Tibial nerve (tissue), 4 donors: ENCODE results near the gene GALK1. TPM values are rescaled to one million over a fixed set of nuclear protein-coding genes. Genes with fewer than 3 reads are reported as not detected.

Source experiments
- DNase-seq, 2 donors: peaks; one replicate each; pipeline ENCODE4 v3.0.0-alpha.2; 2019; ENCODE audit warnings: low spot score in 2 of 2
- H3K27ac ChIP-seq, 4 donors: fragments of 200-600 bp; sonication (generic) in 3 of 4; one replicate each; pipeline ENCODE4 v1.5.1; 2017 to 2019; ENCODE audit warnings: mild to moderate bottlenecking in 1 of 4
- H3K27me3 ChIP-seq, 2 donors: fragments of 200-600 bp; sonication (generic) in 1 of 2; one replicate each; pipeline versions ENCODE4 v1.5.1 to v1.6.0; 2017 to 2019
- H3K36me3 ChIP-seq, 3 donors: fragments of 200-600 bp; sonication (generic); one replicate each; pipeline ENCODE4 v1.5.1; 2018 to 2019
- H3K4me1 ChIP-seq, 4 donors: fragments of 200-600 bp; sonication (generic) in 3 of 4; one replicate each; pipeline ENCODE4 v1.5.1; 2017 to 2019
- H3K4me3 ChIP-seq, 4 donors: fragments of 200-600 bp; sonication (generic) in 3 of 4; one replicate each; pipeline ENCODE4 v1.5.1; 2017 to 2019; ENCODE audit warnings: mild to moderate bottlenecking in 1 of 4, moderate library complexity in 1 of 4
- H3K9me3 ChIP-seq, 4 donors: fragments of 200-600 bp; sonication (generic) in 3 of 4; one replicate each; pipeline ENCODE4 v1.5.1; 2017 to 2019
- CTCF ChIP-seq, 5 experiments: fragments of 200-600 bp in 3 of 5; fragments of 450-650 bp in 2 of 5; sonication (generic) in 3 of 5; IDR thresholded peaks; one replicate each; pipeline ENCODE4 v1.5.1; 2016 to 2019; ENCODE audit warnings: antibody characterized with exemption in 5 of 5, mild to moderate bottlenecking in 3 of 5, moderate library complexity in 2 of 5
- EP300 ChIP-seq, 2 donors: sonication (generic); formaldehyde crosslinking; IDR thresholded peaks; one replicate each; pipeline ENCODE4 v1.6.1; 2017; ENCODE audit warnings: antibody characterized with exemption in 2 of 2, mild to moderate bottlenecking in 1 of 2
- POLR2A ChIP-seq, 2 donors: fragments of 450-650 bp; IDR thresholded peaks; one replicate each; pipeline ENCODE4 v1.6.1; 2017; ENCODE audit warnings: antibody characterized with exemption in 2 of 2, mild to moderate bottlenecking in 2 of 2, moderate library complexity in 2 of 2
- WGBS, 2 donors: methylation state at CpG; one replicate each; pipeline ENCODE4 v1.1.5; 2018; 5-methylcytosine and 5-hydroxymethylcytosine counted together
- total RNA-seq, 4 donors: library from RNA; depleted of rRNA; stranded (reverse); fragments of >200 nt; gene quantifications; one replicate each; pipeline ENCODE4 v1.1.0, GENCODE V29; 2016

The GALK1 gene
- total RNA-seq, 4 donors from 2014 or later = 54.5 to 57.5 (median 55.6) TPM

- no peak for TF ChIP-seq EP300 (IDR thresholded peaks at IDR 0.05)
- TF ChIP-seq POLR2A (IDR thresholded peaks at IDR 0.05) = no peak
- no peak for TF ChIP-seq CTCF (IDR thresholded peaks at IDR 0.05)
- 72 to 86% methylated on average over 3 of the region's 3 CpGs for WGBS, 2 donors
- peaks cover 0 to 10% (median 0%) of the 10 kb centered on the region in 3 donors for H3K36me3 ChIP-seq
- peaks cover 0 to 34% (median under 1%) of the 10 kb centered on the region in 4 donors for H3K4me1 ChIP-seq
- no peak overlapping the region for H3K4me3 ChIP-seq
- H3K27ac ChIP-seq = no peak overlapping the region
- H3K9me3 ChIP-seq = no peaks in the 10 kb centered on the region
- H3K27me3 ChIP-seq = no peaks in the 10 kb centered on the region
- peak in 1 of 2 donors; percentile 4 for DNase-seq
These were observed 4.5 kb upstream of the GALK1 start for GRCh38 chr17:75769536-75769935.

- peaks cover 0 to 40% (median 16%) of the 10 kb centered on the region in 4 donors for H3K4me1 ChIP-seq
- no peaks in the 10 kb centered on the region for H3K27me3 ChIP-seq
- H3K36me3 ChIP-seq = peaks cover 0 to 2% (median 0%) of the 10 kb centered on the region in 3 donors
- TF ChIP-seq CTCF (IDR thresholded peaks at IDR 0.05) (no peak), POLR2A (IDR thresholded peaks at IDR 0.05) (no peak), EP300 (IDR thresholded peaks at IDR 0.05) (no peak)
- no peaks in the 10 kb centered on the region for H3K9me3 ChIP-seq
- no peak overlapping the region for H3K27ac ChIP-seq
- WGBS, 2 donors = 91 to 92% methylated on average over 8 of the region's 8 CpGs
- DNase-seq = no peak
- no peak overlapping the region for H3K4me3 ChIP-seq
These were observed 2.9 kb upstream of the GALK1 start for GRCh38 chr17:75767881-75768280.

- H3K4me1 ChIP-seq = peaks cover 0 to 32% (median 16%) of the 10 kb centered on the region in 4 donors
- DNase-seq = no peak
- WGBS, 2 donors = 90 to 93% methylated on average over 4 of the region's 4 CpGs
- H3K27me3 ChIP-seq = no peaks in the 10 kb centered on the region
- no peak overlapping the region for H3K4me3 ChIP-seq
- no peak for TF ChIP-seq POLR2A (IDR thresholded peaks at IDR 0.05)
- no peak for TF ChIP-seq EP300 (IDR thresholded peaks at IDR 0.05)
- TF ChIP-seq CTCF (IDR thresholded peaks at IDR 0.05) = no peak
- peaks cover 0 to 16% (median 0%) of the 10 kb centered on the region in 3 donors for H3K36me3 ChIP-seq
- peak overlapping the region in 3 of 4 donors; percentile 86 to 95 (median 94) for H3K27ac ChIP-seq
- H3K9me3 ChIP-seq = no peaks in the 10 kb centered on the region
These were observed 989 bp upstream of the GALK1 start for GRCh38 chr17:75765981-75766380.

GRCh38 chr17:75764417-75764710 lies 628 bp downstream of the GALK1 start:
- Histone ChIP-seq H3K4me1 (peaks cover 0 to 32% (median 16%) of the 10 kb centered on the region in 4 donors), H3K4me3 (peak overlapping the region; percentile 65 to 82 (median 72)), H3K9me3 (no peaks in the 10 kb centered on the region), H3K36me3 (peaks cover 0 to 30% (median 0%) of the 10 kb centered on the region in 3 donors), H3K27ac (peak overlapping the region; percentile 86 to 95 (median 90)), H3K27me3 (no peaks in the 10 kb centered on the region)
- no peak for DNase-seq
- peak in 1 of 5 experiments; percentile 48 for TF ChIP-seq CTCF (IDR thresholded peaks at IDR 0.05)
- no peak for TF ChIP-seq EP300 (IDR thresholded peaks at IDR 0.05)
- 8% methylated on average over 13 of the region's 14 CpGs; no CpG with 5 or more reads in 1 of the 2 donors for WGBS, 2 donors

- no peak for DNase-seq
- peak overlapping the region; percentile 86 to 95 (median 90) for H3K27ac ChIP-seq
- no peaks in the 10 kb centered on the region for H3K9me3 ChIP-seq
- H3K4me1 ChIP-seq = peaks cover 0 to 32% (median 16%) of the 10 kb centered on the region in 4 donors
- TF ChIP-seq CTCF (IDR thresholded peaks at IDR 0.05) = no peak
- no peak for TF ChIP-seq EP300 (IDR thresholded peaks at IDR 0.05)
- TF ChIP-seq POLR2A (IDR thresholded peaks at IDR 0.05) = no peak
- 62% methylated on average over 13 to 16 of the region's 16 CpGs for WGBS, 2 donors
- H3K36me3 ChIP-seq = peaks cover 0 to 36% (median 0%) of the 10 kb centered on the region in 3 donors
- H3K27me3 ChIP-seq = no peaks in the 10 kb centered on the region
- H3K4me3 ChIP-seq = peak overlapping the region; percentile 65 to 82 (median 72)
These were observed 1.2 kb downstream of the GALK1 start for GRCh38 chr17:75763613-75764416.
